Natural killer cell (primary cell): ENCODE results near the gene ERCC6L. TPM values are rescaled to one million over a fixed set of nuclear protein-coding genes. Genes with fewer than 3 reads are reported as not detected.

ENCODE experiments used
- ATAC-seq, 3 donors: fragments of 150-1000 bp in 2 of 3; fragments of 200-7000 bp in 1 of 3; cut with Tn5 transposase; 1 replicate in 1 of 3; 2 replicates in 2 of 3; pipeline ENCODE4 v1.10.0; 2021; ENCODE audit warnings: mild to moderate bottlenecking in 2 of 3, moderate library complexity in 2 of 3
- DNase-seq, 2 donors: peaks; one replicate each; pipeline versions ENCODE4 v3.0.0 to v3.0.0-alpha.2; 2013 to 2021; ENCODE audit warnings: mixed read lengths in 1 of 2
- H3K27ac ChIP-seq: one replicate; pipeline ENCODE4 v1.5.1; 2013; ENCODE audit warnings: mild to moderate bottlenecking, low read length
- H3K27me3 ChIP-seq: one replicate; pipeline ENCODE4 v1.6.1; 2013; ENCODE audit warnings: low read length; ENCODE audit not compliant: control insufficient read depth, insufficient read depth
- H3K36me3 ChIP-seq: one replicate; pipeline ENCODE4 v1.6.1; 2013; ENCODE audit warnings: low read length; ENCODE audit not compliant: control insufficient read depth, insufficient read depth
- H3K4me1 ChIP-seq: one replicate; pipeline ENCODE4 v1.6.1; 2013; ENCODE audit warnings: low read length; ENCODE audit not compliant: control insufficient read depth, insufficient read depth
- H3K4me3 ChIP-seq: one replicate; pipeline ENCODE4 v1.5.1; 2013; ENCODE audit warnings: low read length
- H3K9me3 ChIP-seq: one replicate; pipeline ENCODE4 v1.6.1; 2013; ENCODE audit warnings: low read length; ENCODE audit not compliant: control insufficient read depth, insufficient read depth
- H3K27ac Mint-ChIP-seq, 2 donors: one replicate each; pipeline ENCODE4 v1.8.0; 2022; ENCODE audit warnings: mild to moderate bottlenecking in 2 of 2, mixed read lengths in 2 of 2, moderate library complexity in 1 of 2
- H3K27me3 Mint-ChIP-seq, 2 donors: one replicate each; pipeline ENCODE4 v1.8.0; 2022; ENCODE audit warnings: low read depth in 2 of 2, mixed read lengths in 2 of 2
- H3K36me3 Mint-ChIP-seq: one replicate; pipeline ENCODE4 v1.8.0; 2022; ENCODE audit warnings: mixed read lengths
- H3K4me1 Mint-ChIP-seq, 2 donors: one replicate each; pipeline ENCODE4 v1.8.0; 2022; ENCODE audit warnings: mixed read lengths in 2 of 2
- H3K4me3 Mint-ChIP-seq: one replicate; pipeline ENCODE4 v1.8.0; 2022; ENCODE audit warnings: mild to moderate bottlenecking, moderate library complexity, mixed read lengths
- H3K9me3 Mint-ChIP-seq, 2 donors: one replicate each; pipeline ENCODE4 v1.8.0; 2022; ENCODE audit warnings: mixed read lengths in 2 of 2
- CTCF ChIP-seq: fragments of 200-600 bp; IDR thresholded peaks from one replicate; pipeline ENCODE4 v1.8.0; 2022; ENCODE audit warnings: antibody characterized with exemption
- WGBS: methylation state at CpG from one replicate; pipeline ENCODE4 v1.1.7; 2013; ENCODE audit warnings: missing lambda C conversion rate; ENCODE audit not compliant: insufficient coverage; 5-methylcytosine and 5-hydroxymethylcytosine counted together
- intact Hi-C: fragments of 100-400 bp; cut with micrococcal nuclease; formaldehyde crosslinking; loops from one replicate; pipeline ENCODE4 v1.14.2; 2022
- total RNA-seq, 4 donors: library from RNA; stranded (reverse); fragments of 120-200 nt in 1 of 4; gene quantifications; one replicate each; pipeline versions ENCODE4 v1.2.3 to v1.2.4, GENCODE V29; 2013 to 2022

ERCC6L gene
- total RNA-seq, 3 donors from 2014 or later (not counting 1 experiment from before 2014, with no cell fraction given): 0.13 to 0.54 (median 0.28) TPM

- no peaks in the 10 kb centered on the region for H3K4me1 ChIP-seq
- Mint-ChIP-seq H3K36me3 (no peaks in the 10 kb centered on the region), H3K4me1 (no peaks in the 10 kb centered on the region), H3K9me3 (no peaks in the 10 kb centered on the region), H3K27me3 (peaks cover 12 to 21% of the 10 kb centered on the region in 2 donors), H3K27ac (no peak overlapping the region), H3K4me3 (no peak overlapping the region)
- H3K4me3 ChIP-seq: no peak overlapping the region
- no peaks in the 10 kb centered on the region for H3K27me3 ChIP-seq
- ATAC-seq (no peak), DNase-seq (no peak)
- no peak overlapping the region for H3K27ac ChIP-seq
- intact Hi-C loops: no loop called here
- no peak for TF ChIP-seq CTCF
- WGBS: 15% methylated on average over 21 of the region's 24 CpGs
- H3K9me3 ChIP-seq: no peaks in the 10 kb centered on the region
- no peaks in the 10 kb centered on the region for H3K36me3 ChIP-seq
Measured at GRCh38 chrX:72255445-72255844, 16.6 kb upstream of the ERCC6L start.

GRCh38 chrX:72254816-72255215 lies 16.0 kb upstream of the ERCC6L start:
- Mint-ChIP-seq H3K4me3 (no peak overlapping the region), H3K4me1 (no peaks in the 10 kb centered on the region), H3K9me3 (no peaks in the 10 kb centered on the region), H3K27me3 (peaks cover 12 to 21% of the 10 kb centered on the region in 2 donors), H3K27ac (no peak overlapping the region), H3K36me3 (no peaks in the 10 kb centered on the region)
- intact Hi-C loops: no loop called here
- Histone ChIP-seq H3K4me3 (no peak overlapping the region), H3K4me1 (no peaks in the 10 kb centered on the region), H3K36me3 (no peaks in the 10 kb centered on the region), H3K9me3 (no peaks in the 10 kb centered on the region), H3K27me3 (no peaks in the 10 kb centered on the region), H3K27ac (no peak overlapping the region)
- ATAC-seq (no peak), DNase-seq (no peak)
- WGBS: 18% methylated on average over 11 of the region's 17 CpGs
- no peak for TF ChIP-seq CTCF

GRCh38 chrX:72253686-72254085 lies 14.9 kb upstream of the ERCC6L start:
- no peaks in the 10 kb centered on the region for H3K4me1 Mint-ChIP-seq
- Histone ChIP-seq H3K4me3 (no peak overlapping the region), H3K9me3 (no peaks in the 10 kb centered on the region), H3K27ac (no peak overlapping the region), H3K4me1 (no peaks in the 10 kb centered on the region), H3K36me3 (no peaks in the 10 kb centered on the region), H3K27me3 (no peaks in the 10 kb centered on the region)
- H3K27ac Mint-ChIP-seq: no peak overlapping the region
- DNase-seq (no peak), ATAC-seq (no peak)
- intact Hi-C loops: no loop called here
- peaks cover 12 to 21% of the 10 kb centered on the region in 2 donors for H3K27me3 Mint-ChIP-seq
- TF ChIP-seq CTCF: no peak
- H3K9me3 Mint-ChIP-seq: no peaks in the 10 kb centered on the region
- H3K4me3 Mint-ChIP-seq: no peak overlapping the region
- no peaks in the 10 kb centered on the region for H3K36me3 Mint-ChIP-seq

GRCh38 chrX:72247206-72247942 lies 8.5 kb upstream of the ERCC6L start:
- no peak overlapping the region for H3K27ac Mint-ChIP-seq
- intact Hi-C loops: loop anchor here (10.0 kb wide), 2 partner anchors 1767 to 1887 kb away; no protein-coding TSS in a partner anchor
- H3K4me1 Mint-ChIP-seq: no peaks in the 10 kb centered on the region
- no peaks in the 10 kb centered on the region for H3K9me3 Mint-ChIP-seq
- DNase-seq (no peak), ATAC-seq (no peak)
- WGBS: 86% methylated on average over 2 of the region's 2 CpGs
- Histone ChIP-seq H3K27me3 (no peaks in the 10 kb centered on the region), H3K4me3 (no peak overlapping the region), H3K4me1 (no peaks in the 10 kb centered on the region), H3K27ac (no peak overlapping the region), H3K9me3 (no peaks in the 10 kb centered on the region), H3K36me3 (no peaks in the 10 kb centered on the region)
- H3K4me3 Mint-ChIP-seq: no peak overlapping the region
- no peaks in the 10 kb centered on the region for H3K36me3 Mint-ChIP-seq
- no peak for TF ChIP-seq CTCF
- no peaks in the 10 kb centered on the region for H3K27me3 Mint-ChIP-seq
